Medulla oblongata (tissue), 1 donor: ENCODE data around the gene ACTN4.

Source experiments
- DNase-seq: peaks from one replicate; pipeline ENCODE4 v3.0.0-alpha.2; 2015; ENCODE audit errors: extremely low spot score

ACTN4 gene

DNA sequence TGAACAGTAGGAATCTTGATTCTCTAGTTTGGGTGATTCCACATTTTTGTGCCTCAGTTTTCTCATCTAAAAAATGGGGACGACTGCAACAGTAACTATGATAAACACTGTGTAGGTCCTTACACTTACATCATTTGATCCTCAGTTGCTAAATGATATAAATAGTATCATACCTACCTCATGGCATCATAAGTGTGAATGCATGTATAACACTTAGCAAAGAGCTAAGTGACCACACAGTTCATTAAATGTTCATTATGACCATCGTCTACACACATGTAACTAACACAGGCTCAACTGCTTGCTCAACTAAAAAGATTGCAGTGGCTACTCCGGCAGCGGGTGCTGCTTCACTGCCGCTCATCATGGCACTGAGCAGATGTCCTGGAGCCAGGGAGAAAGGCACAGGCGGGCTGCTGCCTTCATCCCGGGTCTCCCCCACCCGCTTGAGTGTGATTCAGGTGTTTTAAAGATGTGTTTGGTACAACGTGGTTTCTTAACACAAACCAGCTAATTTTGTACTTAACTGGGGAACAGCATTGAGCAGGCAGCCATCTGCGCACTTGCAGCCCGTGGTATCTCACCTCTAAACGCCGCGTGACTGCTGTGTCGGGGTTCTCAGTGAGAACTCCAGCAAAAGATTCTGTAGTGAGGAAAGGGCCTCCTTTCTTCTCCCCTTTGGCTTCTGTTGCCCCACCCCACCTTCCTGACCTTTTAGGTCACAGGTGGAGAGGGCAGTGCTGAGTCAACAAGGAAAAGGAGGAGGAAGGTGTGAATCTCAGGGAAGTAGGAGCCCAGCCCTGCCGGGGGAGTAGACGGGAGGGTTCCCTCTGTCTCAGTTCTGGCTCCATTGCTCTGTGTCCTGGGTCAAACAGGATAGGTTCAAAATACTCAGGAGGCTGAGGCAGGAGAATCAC is 11.7 kb upstream of the ACTN4 start:
- DNase-seq = no peak

DNA sequence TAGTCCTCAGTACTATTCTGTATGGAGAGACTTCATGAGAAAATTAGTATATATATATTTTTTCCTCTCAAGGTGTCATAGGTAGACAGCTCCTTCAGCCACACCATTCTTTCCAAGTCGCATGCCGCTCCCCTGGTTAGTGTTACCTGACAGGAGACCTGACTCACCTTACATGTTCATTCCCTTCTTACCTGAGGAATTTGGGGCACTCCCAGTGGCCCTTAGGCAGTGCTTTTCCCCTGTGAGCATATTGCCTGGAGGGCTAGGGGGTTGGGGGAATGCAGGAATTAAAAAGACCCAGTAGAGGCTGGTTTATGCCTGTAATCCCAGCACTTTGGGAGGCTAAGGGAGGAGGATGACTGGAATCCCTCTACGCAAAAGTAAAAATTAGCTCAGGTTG is 9.0 kb upstream of the ACTN4 start:
- DNase-seq = no peak

DNA sequence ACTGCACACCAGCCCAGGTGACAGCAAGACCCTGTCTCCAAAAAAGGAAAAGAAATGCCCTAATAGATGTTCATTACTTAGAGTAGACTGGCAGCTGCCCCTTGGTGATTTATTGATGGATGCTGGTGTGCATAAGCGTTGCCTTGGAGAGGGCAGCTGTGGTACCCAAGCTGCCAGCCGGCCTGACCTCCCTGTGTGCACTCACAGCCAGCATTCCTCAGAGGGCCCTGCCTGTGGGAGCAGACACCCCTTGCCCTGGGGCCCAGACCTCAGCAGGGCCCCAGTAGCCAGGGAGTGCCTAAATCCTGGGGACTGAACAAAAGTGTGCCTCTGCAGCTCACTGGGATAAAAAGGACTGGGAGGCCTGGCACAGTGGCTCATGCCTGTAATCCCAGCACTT is 7.8 kb upstream of the ACTN4 start:
- no peak for DNase-seq

DNA sequence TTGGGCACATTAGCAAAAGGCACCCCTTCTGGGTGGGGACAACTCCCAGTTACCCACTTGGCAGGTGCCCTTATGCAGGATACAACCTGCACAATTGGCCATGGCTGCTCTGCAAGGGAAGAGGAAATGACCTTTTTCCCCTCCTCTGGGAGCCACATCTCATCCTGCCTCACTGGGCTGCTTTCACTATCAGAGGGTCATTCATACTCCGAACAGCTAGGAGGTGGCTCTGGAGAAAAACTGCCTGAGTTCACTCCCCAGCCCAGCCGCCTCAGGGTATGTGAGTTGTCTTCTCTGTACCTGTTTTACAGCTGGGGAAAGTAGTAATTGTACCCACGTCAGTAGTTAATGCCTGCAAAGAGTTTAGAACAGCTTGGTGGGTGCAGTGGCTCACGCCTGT is 7.1 kb upstream of the ACTN4 start:
- no peak for DNase-seq

DNA sequence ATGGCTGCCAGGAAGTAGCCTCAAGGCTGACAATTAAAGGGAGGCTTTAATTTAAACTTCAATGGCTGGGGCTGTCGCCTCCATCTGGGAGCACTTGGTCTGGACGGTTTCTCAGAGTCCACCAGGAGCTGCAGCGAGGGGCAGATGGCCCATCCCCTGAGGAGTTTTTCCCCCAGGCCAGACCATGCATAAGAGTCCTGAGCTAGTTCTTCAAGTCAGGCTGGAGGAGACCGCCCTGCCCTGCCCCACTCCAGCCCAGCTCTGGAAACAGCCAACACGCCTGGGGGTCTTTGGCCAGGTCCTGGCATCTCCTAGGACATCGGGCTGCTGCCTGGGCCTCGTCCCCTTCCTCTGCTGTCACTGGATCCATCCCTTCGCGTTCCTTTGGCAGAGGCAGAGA is 5.3 kb upstream of the ACTN4 start:
- DNase-seq = no peak

DNA sequence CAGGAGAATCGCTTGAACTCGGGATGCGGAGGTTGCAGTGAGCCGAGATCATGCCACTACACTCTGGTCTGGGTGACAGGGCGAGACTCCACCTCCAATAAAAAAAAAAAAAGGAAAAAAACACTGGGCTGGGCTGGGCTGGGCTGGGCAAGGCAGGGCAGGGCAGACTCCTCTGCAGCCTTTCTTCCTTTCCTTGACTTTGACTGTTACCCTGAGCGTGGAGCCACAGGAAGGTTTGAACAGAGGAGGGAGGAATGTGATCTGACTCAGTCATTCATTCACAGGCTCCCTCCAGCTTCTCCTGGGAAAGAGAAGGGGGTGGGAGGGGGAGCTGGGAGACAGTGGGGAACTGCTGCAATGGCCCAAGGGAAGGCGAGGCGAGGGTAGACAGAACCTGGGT is 2.7 kb upstream of the ACTN4 start:
- no peak for DNase-seq

DNA sequence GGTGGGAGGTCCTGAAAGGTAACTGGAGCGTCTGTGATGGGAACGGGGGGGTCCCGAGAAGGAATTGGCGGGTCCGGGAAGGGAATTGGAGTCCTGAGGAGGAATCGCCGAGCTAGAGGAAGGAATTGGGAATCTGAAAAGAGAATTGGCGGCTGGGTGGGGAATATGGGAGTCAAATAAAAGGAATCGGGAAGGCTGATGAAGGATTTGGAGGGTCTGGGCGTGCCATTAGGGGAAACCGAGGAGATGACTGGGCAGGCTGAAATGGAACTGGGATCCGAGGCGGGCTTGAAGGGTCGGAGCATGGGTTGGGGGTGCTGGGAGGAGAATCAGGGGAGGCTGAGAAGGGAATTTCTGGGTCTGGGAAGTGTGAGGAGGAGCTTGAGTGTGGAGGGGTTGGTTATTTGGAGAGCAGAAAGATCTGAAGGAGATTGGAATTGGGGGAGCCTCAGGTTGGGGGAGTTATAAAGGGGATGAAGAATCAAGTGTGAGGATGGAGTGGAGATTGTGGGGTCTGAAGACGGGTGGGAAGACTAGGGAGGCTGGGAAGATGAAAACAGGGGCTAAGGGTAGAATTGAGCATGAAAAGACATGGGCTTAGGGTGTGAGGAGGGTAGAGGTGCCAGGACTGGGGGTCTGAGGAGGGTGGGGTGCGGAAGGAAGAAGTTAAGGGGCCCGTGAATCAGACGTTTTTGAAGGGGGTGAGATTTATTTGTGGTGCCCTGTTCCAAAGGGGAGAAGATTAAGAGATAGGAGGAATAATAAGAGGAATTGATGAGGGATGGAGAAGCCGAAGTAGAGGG is 718 bp downstream of the ACTN4 start:
- no peak for DNase-seq

DNA sequence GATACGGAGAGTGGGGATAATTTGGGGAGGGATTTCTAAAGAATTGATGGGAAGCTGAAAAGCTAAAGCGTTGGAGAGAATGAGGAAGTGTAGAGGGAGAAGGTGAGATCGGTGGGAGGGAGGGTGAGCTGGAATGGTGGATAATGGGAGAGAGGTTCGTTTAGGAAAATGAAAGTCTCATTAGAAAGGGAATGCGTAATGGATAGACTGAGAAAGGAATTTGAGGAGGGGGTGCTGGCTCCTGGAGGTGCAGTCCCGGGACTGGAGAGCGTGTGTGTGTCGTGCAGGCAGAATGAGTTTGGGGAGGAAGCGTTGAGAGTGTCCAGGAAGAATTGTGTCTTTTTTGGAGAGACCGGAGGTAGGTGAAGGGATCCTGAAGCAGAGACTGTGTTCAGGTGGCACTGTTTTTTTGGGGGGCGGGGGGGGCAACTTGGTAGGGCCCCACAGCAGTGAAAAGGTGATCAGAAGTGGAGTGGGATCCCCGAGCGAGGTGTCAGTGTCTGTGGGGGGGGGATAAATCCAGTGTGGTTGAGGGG is 1.4 kb downstream of the ACTN4 start:
- no peak for DNase-seq

DNA sequence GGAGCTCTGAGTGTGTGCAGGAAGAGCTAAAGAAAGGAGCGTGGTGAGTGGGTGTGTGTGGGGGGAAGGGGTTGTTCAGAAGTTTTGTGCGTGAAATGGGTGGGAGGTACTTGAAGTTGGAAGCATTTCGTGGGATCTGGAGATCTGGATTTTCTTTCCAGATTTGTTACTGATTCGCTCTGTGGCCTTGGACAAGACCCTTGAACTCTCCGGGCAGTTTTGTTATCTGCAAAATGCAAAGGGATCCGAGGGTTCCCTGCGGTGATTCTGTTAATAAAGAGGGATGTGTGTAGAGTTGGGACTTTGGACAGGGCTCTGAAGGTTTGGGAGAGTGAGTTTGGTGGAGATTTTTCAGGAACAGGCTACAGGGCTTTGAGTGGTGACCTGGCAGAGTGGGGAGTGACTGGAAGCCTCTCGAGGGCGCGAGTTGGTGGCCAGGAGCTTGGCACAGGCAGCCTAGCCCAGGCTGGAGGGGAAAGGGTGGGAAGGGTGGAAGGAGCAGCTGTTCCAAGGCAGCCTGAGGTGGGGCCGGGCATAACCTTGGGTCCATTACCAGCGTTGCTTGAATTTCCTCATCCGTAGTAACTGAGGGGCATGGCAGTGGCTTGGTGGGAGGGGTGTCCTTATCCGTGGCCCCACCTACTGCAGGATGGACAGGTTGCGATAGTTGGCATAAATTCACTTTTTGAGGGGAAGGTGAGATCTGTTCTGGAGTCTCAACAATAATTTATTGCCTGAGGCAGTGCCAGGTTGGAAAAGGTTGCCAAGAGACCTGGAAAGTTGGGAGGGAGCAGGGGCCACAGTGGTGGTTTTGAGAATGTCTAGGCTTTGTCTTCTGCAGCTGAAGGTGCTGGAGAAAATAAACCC is 2.1 kb downstream of the ACTN4 start:
- DNase-seq = no peak

DNA sequence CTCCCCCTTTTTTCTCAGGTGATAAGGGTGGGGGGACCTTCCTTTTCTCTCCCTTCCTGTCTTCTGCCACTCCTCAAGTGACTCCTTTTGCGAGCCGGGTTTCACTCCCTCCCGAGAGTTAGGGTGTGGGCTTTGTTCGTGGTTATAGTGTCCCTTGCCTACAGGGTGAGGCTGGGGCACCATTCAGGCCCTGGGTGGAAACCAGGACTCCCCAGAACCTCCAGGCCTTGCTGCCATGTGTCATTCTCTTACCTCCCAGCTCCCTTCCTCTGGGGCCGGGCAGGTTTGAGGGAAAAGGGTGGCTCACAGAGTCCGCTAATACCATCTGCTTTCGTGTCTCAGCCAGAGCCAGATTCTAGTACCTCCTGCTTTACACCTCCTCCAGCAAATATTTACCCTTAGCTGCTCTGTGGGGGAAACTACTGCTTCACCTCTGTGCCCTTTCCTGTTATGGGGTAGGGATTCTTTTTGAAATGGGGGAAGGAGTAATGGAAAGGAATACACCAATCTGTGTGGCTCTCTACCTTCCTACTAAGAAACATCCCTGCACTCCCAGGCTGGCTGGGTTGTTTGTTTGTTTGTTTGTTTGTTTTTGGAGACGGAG is 2.8 kb downstream of the ACTN4 start:
- no peak for DNase-seq

DNA sequence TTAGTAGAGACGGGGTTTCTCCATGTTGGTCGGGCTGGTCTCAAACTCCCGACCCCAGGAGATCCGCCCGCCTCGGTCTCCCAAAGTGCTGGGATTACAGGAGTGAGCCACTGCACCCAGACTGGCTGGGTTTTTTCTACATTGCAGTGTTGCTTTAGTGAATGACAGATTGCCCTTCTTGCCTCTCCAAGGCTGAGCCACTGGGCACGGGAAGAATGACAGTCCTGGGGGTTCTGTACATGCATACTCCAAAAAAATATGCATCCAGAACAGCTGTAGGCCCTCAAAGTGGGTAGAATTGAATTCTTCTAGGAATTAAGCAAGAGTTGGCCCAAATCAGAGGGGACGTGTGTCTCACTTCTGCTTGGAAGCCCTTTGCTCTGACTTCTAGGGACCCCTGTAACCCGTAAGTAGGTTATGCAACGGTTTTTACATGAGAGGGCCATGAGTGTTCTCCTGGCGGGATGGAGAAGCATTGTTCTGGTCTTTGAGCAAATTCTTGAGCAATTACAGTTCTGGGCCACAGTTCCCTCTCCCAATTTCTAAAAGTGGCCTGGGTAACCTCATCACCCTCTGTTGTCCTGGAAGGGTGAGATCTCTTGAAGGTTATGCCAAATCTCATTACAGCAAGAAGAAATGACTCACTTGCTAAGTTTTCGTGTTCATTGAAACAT is 3.6 kb downstream of the ACTN4 start:
- no peak for DNase-seq

DNA sequence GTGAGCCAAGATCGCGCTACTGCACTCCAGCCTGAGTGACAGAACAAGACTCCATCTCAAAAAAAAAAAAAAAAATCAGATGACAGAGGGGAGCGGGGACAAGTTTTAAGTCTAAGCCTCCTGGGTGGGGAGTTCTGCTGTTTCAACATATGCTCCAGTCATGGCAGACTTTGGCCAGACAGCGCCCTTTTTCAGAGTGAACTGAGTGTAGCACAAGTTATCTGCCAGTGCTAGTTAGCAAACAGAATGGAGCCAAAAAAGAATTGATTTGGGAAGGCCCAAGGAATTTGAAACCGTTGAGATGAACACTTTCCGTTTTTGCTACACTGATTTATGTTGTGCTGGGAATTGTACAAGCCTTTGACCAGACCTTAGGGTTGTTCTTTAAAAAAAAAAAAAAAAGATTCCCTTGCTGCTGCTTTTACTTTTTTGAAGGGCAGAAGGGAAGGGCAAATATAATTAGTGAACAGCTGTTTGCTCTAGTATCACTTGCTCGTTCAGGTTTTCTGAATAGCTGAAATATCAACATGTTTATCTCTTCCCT is 5.7 kb downstream of the ACTN4 start:
- DNase-seq = no peak

DNA sequence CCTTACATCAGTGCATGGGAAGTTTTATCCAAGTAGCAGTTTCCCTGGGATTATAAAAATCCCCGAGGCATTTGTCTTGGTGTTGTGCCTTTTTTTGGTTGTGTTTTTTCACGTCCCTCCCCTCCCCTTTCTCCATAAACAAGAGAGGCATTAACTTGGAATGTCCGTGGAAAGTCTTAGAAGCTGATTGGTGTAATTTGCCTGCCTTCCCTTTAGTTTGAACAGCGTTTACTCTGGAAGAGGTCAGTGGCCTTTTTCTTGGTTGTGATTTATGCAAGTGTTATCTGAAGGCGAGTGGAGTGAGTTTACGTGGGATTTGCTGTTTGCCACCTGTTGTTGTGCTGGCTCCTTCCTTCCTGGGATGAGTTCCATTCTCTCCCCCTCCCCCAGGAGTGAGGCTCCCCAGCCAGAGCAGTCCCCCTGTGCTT is 7.2 kb downstream of the ACTN4 start:
- DNase-seq = no peak

DNA sequence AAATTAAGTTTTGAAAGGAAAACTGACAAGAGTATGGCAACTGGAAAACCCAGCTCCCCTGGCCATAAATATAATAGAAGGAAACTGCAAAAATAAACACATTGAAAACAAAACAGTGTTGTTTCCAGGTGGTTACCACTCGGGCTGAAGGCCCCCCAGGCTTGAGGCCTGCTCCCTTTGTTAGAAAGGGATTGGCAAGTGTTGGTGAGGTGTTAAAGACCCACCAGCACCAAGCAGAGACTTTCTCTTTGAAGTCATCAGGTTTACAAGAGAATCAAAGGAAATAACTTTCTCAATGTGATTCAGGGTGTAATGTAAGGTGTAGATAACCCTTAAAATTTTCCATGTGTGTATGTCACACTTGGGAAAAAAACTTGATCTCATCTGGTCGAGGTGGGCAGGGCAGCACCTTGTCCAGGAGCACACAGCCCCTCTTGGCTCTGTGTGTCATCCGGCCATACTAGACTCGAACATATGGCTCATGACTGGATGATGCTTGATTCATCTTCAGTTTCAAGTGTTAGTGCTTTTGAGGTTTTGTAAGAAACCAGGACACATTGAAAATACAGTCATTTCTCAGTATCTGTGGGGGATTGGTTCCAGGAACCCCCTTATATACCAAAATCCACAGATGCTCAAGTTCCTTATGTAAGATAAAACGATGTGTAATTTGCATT is 7.8 kb downstream of the ACTN4 start:
- DNase-seq = no peak

DNA sequence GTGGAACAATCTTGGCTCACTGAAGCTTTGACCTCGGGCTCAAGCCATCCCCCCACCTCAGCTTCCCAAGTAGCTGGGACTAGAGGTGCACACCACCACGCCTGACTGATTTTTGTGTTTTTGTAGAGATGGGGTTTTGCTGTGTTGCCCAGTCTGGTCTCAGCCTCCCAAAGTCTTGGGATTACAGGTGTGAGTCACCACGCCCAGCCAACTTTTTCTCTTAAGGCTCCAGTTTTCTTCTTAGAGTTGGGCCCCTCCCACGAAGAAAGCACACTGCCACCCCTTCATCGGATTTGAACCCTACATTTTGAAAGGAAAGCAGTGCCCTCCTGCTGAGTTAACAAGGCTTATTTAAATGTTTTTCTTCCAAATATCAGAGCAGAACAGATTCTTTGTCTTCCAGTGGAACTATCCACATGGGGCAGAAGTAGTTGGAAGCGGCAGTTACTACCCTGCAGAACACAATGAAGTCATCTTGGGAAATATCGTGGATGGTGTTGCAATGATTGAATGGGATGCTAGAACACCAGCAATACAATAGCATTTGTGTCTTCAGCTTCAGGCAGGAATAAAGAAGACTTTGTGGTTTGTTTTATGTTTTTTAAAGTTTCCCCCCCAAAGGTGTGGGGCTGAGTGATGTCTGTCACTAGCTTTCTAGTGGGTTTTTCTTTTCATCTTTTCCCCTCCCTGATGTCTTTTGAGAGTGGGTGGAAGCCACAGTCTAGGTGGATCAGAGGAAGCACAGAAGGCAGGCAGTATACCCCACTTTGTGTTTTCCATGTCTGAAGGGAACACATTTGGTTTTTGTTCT is 8.9 kb downstream of the ACTN4 start:
- DNase-seq = peak; percentile 86

DNA sequence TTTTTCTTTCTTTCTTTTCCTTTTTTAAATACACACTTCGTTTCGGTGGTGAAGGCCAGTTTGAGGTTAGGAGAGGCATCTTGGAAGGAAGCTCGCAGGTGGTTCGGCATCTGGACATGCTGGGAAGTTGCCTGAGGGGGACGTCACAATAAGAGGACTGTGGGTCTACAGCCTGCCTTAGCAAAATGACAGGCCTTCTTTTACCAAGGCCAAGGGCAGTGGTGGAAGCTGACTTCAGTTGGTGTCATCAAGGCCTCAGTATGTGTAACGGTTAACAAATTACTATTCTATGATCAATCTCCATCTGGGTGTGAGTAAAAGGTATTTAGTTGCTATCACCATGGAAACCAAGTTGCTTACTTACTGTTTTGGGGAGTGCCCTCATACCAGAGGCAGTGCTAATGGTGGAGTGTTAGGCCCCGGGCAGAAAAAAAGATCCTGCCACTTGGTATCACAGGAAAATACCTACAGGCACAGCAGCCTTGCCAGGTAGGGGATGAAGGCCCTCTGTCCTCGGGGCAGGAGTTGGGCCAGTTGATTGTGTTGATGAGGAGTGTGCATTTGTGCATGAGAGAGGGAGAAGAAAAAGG is 10.3 kb downstream of the ACTN4 start:
- no peak for DNase-seq

DNA sequence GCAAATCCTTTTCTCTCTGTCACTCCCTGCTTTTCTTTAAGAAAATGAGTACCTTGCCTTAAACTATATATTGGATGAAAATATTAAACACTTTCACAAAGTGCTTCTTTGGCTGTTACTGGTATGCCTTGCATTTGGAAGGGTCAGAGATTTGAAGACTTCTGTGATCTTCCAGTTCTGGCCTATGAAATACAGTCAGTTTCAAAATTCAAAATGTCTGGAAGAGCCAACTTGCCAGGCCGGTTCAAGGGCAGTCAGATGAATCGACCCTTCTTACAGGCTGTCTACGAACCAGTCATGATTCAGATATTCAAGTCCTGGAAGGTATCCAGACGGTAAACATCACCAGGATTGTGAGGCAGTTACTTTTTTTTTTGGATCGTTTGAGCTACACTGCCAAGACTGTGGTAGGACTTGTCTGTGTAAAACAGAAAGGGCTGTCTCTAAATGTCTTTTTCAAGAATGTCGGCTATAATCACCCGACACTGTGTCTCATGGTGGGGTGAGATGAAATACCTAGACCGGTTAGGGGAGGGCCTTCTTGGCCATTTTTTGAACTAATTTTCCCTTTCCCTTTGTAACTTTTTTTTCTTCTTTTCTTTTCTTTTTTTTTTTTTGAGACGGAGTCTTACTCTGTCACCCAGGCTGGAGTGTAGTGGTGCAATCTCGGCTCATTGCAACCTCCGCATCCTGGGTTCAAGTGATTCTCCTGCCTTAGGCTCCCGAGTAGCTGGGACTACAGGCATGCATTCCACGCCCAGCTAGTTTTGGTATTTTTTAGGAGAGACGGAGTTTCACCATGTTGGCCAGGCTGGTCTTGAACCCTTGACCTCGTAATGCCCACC is 11.2 kb downstream of the ACTN4 start:
- peak; percentile 69 for DNase-seq

DNA sequence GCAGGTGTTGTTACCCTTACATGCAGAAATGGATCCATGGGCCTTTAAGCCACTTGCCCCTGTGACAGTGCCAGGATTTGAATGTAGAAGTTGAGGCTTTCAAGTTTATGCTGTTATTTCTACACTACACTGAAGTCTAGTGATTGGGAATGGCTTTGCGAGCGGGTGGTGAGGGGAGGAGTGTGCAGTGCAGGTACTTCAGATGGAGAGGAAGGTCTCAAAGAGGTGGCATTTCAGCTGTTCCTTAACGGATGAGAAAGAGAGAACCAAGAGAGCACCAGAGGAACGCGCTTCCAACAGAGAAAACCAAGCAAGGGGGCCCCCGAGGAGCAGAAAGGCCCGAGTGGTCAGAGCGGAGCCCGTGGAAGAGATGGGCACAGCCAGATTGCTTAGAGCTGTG is 13.3 kb downstream of the ACTN4 start:
- DNase-seq = no peak
